ENCODE data around the gene THOC6. TPM values are rescaled to one million over a fixed set of nuclear protein-coding genes. Genes with fewer than 3 reads are reported as not detected.
A peak's percentile ranks its signal among the peaks of the same experiment; 100 is the strongest.

Gene THOC6
- total RNA-seq, 2 experiments from 2014 or later, result 42.4 TPM

- ChIA-PET CTCF (interaction anchor here (10.3 kb wide), 1 partner anchor 31 kb away, joined by 209 read pairs; no protein-coding TSS in a partner anchor), POLR2A (interaction anchor here (2.8 kb wide), 1 partner anchor 20 kb away, joined by 12 read pairs; the partner anchor contains the start of gene PKMYT1)
- no peaks in the 10 kb centered on the region for H3K9me3 Mint-ChIP-seq
- peaks cover 9% of the 10 kb centered on the region for H3K4me1 Mint-ChIP-seq
- no peak overlapping the region for H3K27ac Mint-ChIP-seq
- no peak overlapping the region for H3K4me3 Mint-ChIP-seq
- H3K36me3 Mint-ChIP-seq (ENCODE audit: low read depth), result no peaks in the 10 kb centered on the region
- peaks cover 9% of the 10 kb centered on the region for H3K27me3 Mint-ChIP-seq
- no peak for DNase-seq
These were observed 23.9 kb upstream of the THOC6 start for GRCh38 chr16:2999929-3000328.

- Mint-ChIP-seq H3K27me3 (peaks cover 10% of the 10 kb centered on the region), H3K36me3 (ENCODE audit: low read depth) (no peaks in the 10 kb centered on the region), H3K9me3 (no peaks in the 10 kb centered on the region), H3K27ac (no peak overlapping the region), H3K4me1 (peaks cover 11% of the 10 kb centered on the region), H3K4me3 (no peak overlapping the region)
- CTCF ChIA-PET, result interaction anchor here (0.6 to 10.3 kb wide), 3 partner anchors 18 to 31 kb away, joined by 3 to 209 read pairs (median 72); partner anchors contain the start of genes CLDN6, HCFC1R1, THOC6 and TNFRSF12A
- POLR2A ChIA-PET, result interaction anchor here (2.8 kb wide), 1 partner anchor 20 kb away, joined by 12 read pairs; the partner anchor contains the start of gene PKMYT1
- DNase-seq, result no peak
These were observed 23.3 kb upstream of the THOC6 start for GRCh38 chr16:3000540-3000939.

GRCh38 chr16:3001316-3001715 is 22.5 kb upstream of the THOC6 start:
- no peak for DNase-seq
- Mint-ChIP-seq H3K9me3 (no peaks in the 10 kb centered on the region), H3K36me3 (ENCODE audit: low read depth) (no peaks in the 10 kb centered on the region), H3K27me3 (peaks cover 10% of the 10 kb centered on the region), H3K4me1 (peaks cover 11% of the 10 kb centered on the region), H3K4me3 (no peak overlapping the region), H3K27ac (no peak overlapping the region)
- ChIA-PET POLR2A (interaction anchor here (2.8 kb wide), 1 partner anchor 21 kb away, joined by 12 read pairs; the partner anchor contains the start of gene PKMYT1), CTCF (interaction anchor here (4.0 to 10.3 kb wide), 2 partner anchors 20 to 30 kb away, joined by 72 to 209 read pairs; partner anchors contain the start of genes CLDN6, HCFC1R1, THOC6 and TNFRSF12A)

GRCh38 chr16:3003582-3004270 is 20.1 kb upstream of the THOC6 start:
- H3K36me3 Mint-ChIP-seq (ENCODE audit: low read depth), result no peaks in the 10 kb centered on the region
- CTCF ChIA-PET, result interaction anchor here (0.6 to 10.3 kb wide), 22 partner anchors 8 to 168 kb away, joined by 3 to 209 read pairs (median 4); partner anchors contain the start of genes CLDN6, FLYWCH2, HCFC1R1 and PKMYT1
- H3K9me3 Mint-ChIP-seq, result no peaks in the 10 kb centered on the region
- peak overlapping the region; percentile 16 for H3K27ac Mint-ChIP-seq
- peak overlapping the region; percentile 72 for H3K4me3 Mint-ChIP-seq
- DNase-seq, result peak; percentile 98
- H3K27me3 Mint-ChIP-seq, result peaks cover 18% of the 10 kb centered on the region
- POLR2A ChIA-PET, result interaction anchor here (0.9 to 5.4 kb wide), 8 partner anchors 18 to 71 kb away, joined by 3 to 52 read pairs (median 4); partner anchors contain the start of genes PKMYT1 and TNFRSF12A
- H3K4me1 Mint-ChIP-seq, result peaks cover 33% of the 10 kb centered on the region

- Mint-ChIP-seq H3K27ac (no peak overlapping the region), H3K4me3 (no peak overlapping the region), H3K36me3 (ENCODE audit: low read depth) (no peaks in the 10 kb centered on the region), H3K27me3 (peaks cover 16% of the 10 kb centered on the region), H3K9me3 (no peaks in the 10 kb centered on the region), H3K4me1 (peaks cover 38% of the 10 kb centered on the region)
- DNase-seq, result no peak
- ChIA-PET CTCF (interaction anchor here (0.6 to 10.3 kb wide), 21 partner anchors 9 to 167 kb away, joined by 3 to 209 read pairs (median 5); partner anchors contain the start of genes CLDN6, FLYWCH2, HCFC1R1 and PKMYT1), POLR2A (interaction anchor here (0.9 to 5.4 kb wide), 7 partner anchors 17 to 71 kb away, joined by 3 to 52 read pairs (median 4); partner anchors contain the start of genes PKMYT1 and TNFRSF12A)
These were observed 19.5 kb upstream of the THOC6 start for GRCh38 chr16:3004319-3004718.

GRCh38 chr16:3004781-3005284 is 19.0 kb upstream of the THOC6 start:
- no peak overlapping the region for H3K27ac Mint-ChIP-seq
- no peaks in the 10 kb centered on the region for H3K9me3 Mint-ChIP-seq
- H3K4me3 Mint-ChIP-seq, result peak overlapping the region; percentile 74
- H3K27me3 Mint-ChIP-seq, result peaks cover 16% of the 10 kb centered on the region
- DNase-seq, result no peak
- no peaks in the 10 kb centered on the region for H3K36me3 Mint-ChIP-seq (ENCODE audit: low read depth)
- peaks cover 38% of the 10 kb centered on the region for H3K4me1 Mint-ChIP-seq
- ChIA-PET POLR2A (interaction anchor here (0.7 to 5.4 kb wide), 4 partner anchors 17 to 70 kb away, joined by 3 to 52 read pairs (median 12); partner anchors contain the start of genes PKMYT1 and TNFRSF12A), CTCF (interaction anchor here (1.1 to 10.3 kb wide), 5 partner anchors 24 to 130 kb away, joined by 5 to 209 read pairs (median 9); partner anchors contain the start of genes PKMYT1 and ZNF213)

- H3K36me3 Mint-ChIP-seq (ENCODE audit: low read depth), result no peaks in the 10 kb centered on the region
- CTCF ChIA-PET, result interaction anchor here (0.8 to 10.3 kb wide), 7 partner anchors 12 to 122 kb away, joined by 3 to 209 read pairs (median 4); partner anchors contain the start of genes HCFC1R1 and THOC6
- H3K4me3 Mint-ChIP-seq, result no peak overlapping the region
These were observed 16.5 kb upstream of the THOC6 start for GRCh38 chr16:3007059-3007956.

GRCh38 chr16:3007957-3008689 is 15.7 kb upstream of the THOC6 start:
- POLR2A ChIA-PET, result interaction anchor here (0.9 to 5.4 kb wide), 4 partner anchors 10 to 126 kb away, joined by 3 to 52 read pairs (median 6); partner anchors contain the start of genes CLDN6, PKMYT1, TNFRSF12A and ZNF213
- Mint-ChIP-seq H3K27ac (peak overlapping the region; percentile 7), H3K27me3 (peaks cover 22% of the 10 kb centered on the region), H3K4me1 (peaks cover 35% of the 10 kb centered on the region), H3K4me3 (no peak overlapping the region), H3K9me3 (no peaks in the 10 kb centered on the region), H3K36me3 (ENCODE audit: low read depth) (no peaks in the 10 kb centered on the region)
- CTCF ChIA-PET, result interaction anchor here (0.8 to 10.3 kb wide), 7 partner anchors 11 to 122 kb away, joined by 3 to 209 read pairs (median 4); partner anchors contain the start of genes HCFC1R1 and THOC6
- DNase-seq, result no peak

More at GRCh38 chr16:3007059-3007956, 16.5 kb upstream of the THOC6 start:
- H3K9me3 Mint-ChIP-seq, result no peaks in the 10 kb centered on the region
- POLR2A ChIA-PET, result interaction anchor here (0.7 to 5.4 kb wide), 5 partner anchors 10 to 127 kb away, joined by 3 to 52 read pairs (median 5); partner anchors contain the start of genes CLDN6, PKMYT1, TNFRSF12A and ZNF213
- H3K27ac Mint-ChIP-seq, result peak overlapping the region; percentile 11
- peaks cover 16% of the 10 kb centered on the region for H3K27me3 Mint-ChIP-seq
- DNase-seq, result no peak
- peaks cover 38% of the 10 kb centered on the region for H3K4me1 Mint-ChIP-seq

- Mint-ChIP-seq H3K4me3 (no peak overlapping the region), H3K27me3 (peaks cover 22% of the 10 kb centered on the region), H3K27ac (no peak overlapping the region), H3K4me1 (peaks cover 34% of the 10 kb centered on the region), H3K36me3 (ENCODE audit: low read depth) (no peaks in the 10 kb centered on the region), H3K9me3 (no peaks in the 10 kb centered on the region)
- ChIA-PET CTCF (interaction anchor here (0.8 to 10.3 kb wide), 4 partner anchors 15 to 121 kb away, joined by 3 to 209 read pairs (median 4); partner anchors contain the start of genes HCFC1R1 and THOC6), POLR2A (interaction anchor here (0.9 to 5.4 kb wide), 4 partner anchors 9 to 28 kb away, joined by 3 to 52 read pairs (median 6); partner anchors contain the start of genes CLDN6, PKMYT1 and TNFRSF12A)
- no peak for DNase-seq
These were observed 15.2 kb upstream of the THOC6 start for GRCh38 chr16:3008690-3009037.

- no peaks in the 10 kb centered on the region for H3K9me3 Mint-ChIP-seq
- H3K36me3 Mint-ChIP-seq (ENCODE audit: low read depth), result no peaks in the 10 kb centered on the region
- no peak overlapping the region for H3K27ac Mint-ChIP-seq
- H3K4me1 Mint-ChIP-seq, result peaks cover 30% of the 10 kb centered on the region
- ChIA-PET CTCF (interaction anchor here (0.6 to 1.7 kb wide), 3 partner anchors 19 to 458 kb away, joined by 5 to 6 read pairs (median 6); no protein-coding TSS in a partner anchor), POLR2A (interaction anchor here (0.9 to 1.4 kb wide), 2 partner anchors 12 to 15 kb away, joined by 3 to 4 read pairs; no protein-coding TSS in a partner anchor)
- H3K4me3 Mint-ChIP-seq, result no peak overlapping the region
- DNase-seq, result no peak
- peaks cover 28% of the 10 kb centered on the region for H3K27me3 Mint-ChIP-seq
These were observed 14.1 kb upstream of the THOC6 start for GRCh38 chr16:3009568-3010390.

Measured in activated CD4-positive, alpha-beta memory T cell treated with anti-CD3 and anti-CD28 coated beads, Interleukin-2, amount 10 ng/mL, durations not matched to agents 7 days and 5 days (primary cell).